NCI-H2171 treated with DMSO at 0.1 percent for 48 hours (cell line): ENCODE measurements around the gene TGM6.

Experiments
- DNase-seq: peaks from one replicate; lab custom pipeline; 2025; lab: John Stamatoyannopoulos, UW

TGM6 gene

GRCh38 chr20:2380601-2381000 is at the start of gene TGM6:
TSS of gene TGM6 (plus strand) at chr20:2380901. CDS start at chr20:2380969, 68 bp downstream.
- DNase-seq = no peak

- no peak for DNase-seq
These were observed 49.6 kb upstream of the TGM6 start for GRCh38 chr20:2331106-2331505.

GRCh38 chr20:2331901-2332565 is 48.7 kb upstream of the TGM6 start:
- DNase-seq = no peak

- DNase-seq = no peak
These were observed 48.0 kb upstream of the TGM6 start for GRCh38 chr20:2332711-2333110.

- DNase-seq = no peak
These were observed 46.9 kb upstream of the TGM6 start for GRCh38 chr20:2333821-2334220.

- no peak for DNase-seq
These were observed 45.4 kb upstream of the TGM6 start for GRCh38 chr20:2335096-2335870.

GRCh38 chr20:2336471-2336870 is 44.2 kb upstream of the TGM6 start:
- no peak for DNase-seq

GRCh38 chr20:2337142-2337541 is 43.6 kb upstream of the TGM6 start:
- DNase-seq = no peak

- no peak for DNase-seq
These were observed 42.2 kb upstream of the TGM6 start for GRCh38 chr20:2338411-2339066.

- DNase-seq = no peak
These were observed 40.6 kb upstream of the TGM6 start for GRCh38 chr20:2340136-2340535.

GRCh38 chr20:2340823-2341222 is 39.9 kb upstream of the TGM6 start:
- DNase-seq = no peak

- DNase-seq = no peak
These were observed 39.4 kb upstream of the TGM6 start for GRCh38 chr20:2341336-2341735.

- no peak for DNase-seq
These were observed 38.5 kb upstream of the TGM6 start for GRCh38 chr20:2342243-2342642.

- DNase-seq = no peak
These were observed 34.5 kb upstream of the TGM6 start for GRCh38 chr20:2346188-2346587.

GRCh38 chr20:2348336-2348735 is 32.4 kb upstream of the TGM6 start:
- DNase-seq = no peak

- DNase-seq = no peak
These were observed 30.9 kb upstream of the TGM6 start for GRCh38 chr20:2349801-2350200.

- no peak for DNase-seq
These were observed 30.1 kb upstream of the TGM6 start for GRCh38 chr20:2350606-2351005.

- DNase-seq = no peak
These were observed 27.5 kb upstream of the TGM6 start for GRCh38 chr20:2353231-2353630.

- DNase-seq = no peak
These were observed 23.6 kb upstream of the TGM6 start for GRCh38 chr20:2357114-2357513.

- DNase-seq = no peak
These were observed 22.7 kb upstream of the TGM6 start for GRCh38 chr20:2358006-2358405.

GRCh38 chr20:2361035-2361593 is 19.6 kb upstream of the TGM6 start:
- DNase-seq = no peak

- DNase-seq = no peak
These were observed 17.5 kb upstream of the TGM6 start for GRCh38 chr20:2363187-2363586.

- no peak for DNase-seq
These were observed 17.1 kb upstream of the TGM6 start for GRCh38 chr20:2363587-2363986.
